ENCODE data around the gene G0S2.

G0S2 gene

GRCh38 chr1:209657918-209658317 lies 17.3 kb upstream of the G0S2 start:
- no peak for TF ChIP-seq ZNF571 (tag by site-specific recombination; IDR thresholded peaks at IDR 0.05)
- TF ChIP-seq GLI2 (tag by site-specific recombination; IDR thresholded peaks at IDR 0.05; ENCODE audit: borderline replicate concordance, low read depth) = no peak
- no peak for TF ChIP-seq ZNF530 (tag by site-specific recombination; IDR thresholded peaks at IDR 0.05; ENCODE audit: low read depth)
- TF ChIP-seq ZNF624 (tag by site-specific recombination; IDR thresholded peaks at IDR 0.05) = no peak
- no peak for TF ChIP-seq ZNF214 (tag by site-specific recombination; IDR thresholded peaks at IDR 0.05; ENCODE audit: borderline replicate concordance)
- TF ChIP-seq ZNF248 (tag by site-specific recombination; IDR thresholded peaks at IDR 0.05) = no peak
- ChIA-PET POLR2A (no interaction called here), CTCF (interaction anchor here (0.6 to 1.7 kb wide), 3 partner anchors 9 to 92 kb away, joined by 3 to 4 read pairs (median 3); no protein-coding TSS in a partner anchor)
- H3K9me3 ChIP-seq (ENCODE audit: control insufficient read depth, insufficient read depth, low read depth, low read length) = no peaks in the 10 kb centered on the region
- H3K36me3 ChIP-seq (ENCODE audit: control insufficient read depth in 2 of 2, insufficient read depth in 1 of 2, low read length in 2 of 2) = no peaks in the 10 kb centered on the region
- H3K27ac ChIP-seq (ENCODE audit: extremely low read depth, low read depth, low read length) = no peak overlapping the region
- no peak overlapping the region for H3K4me3 ChIP-seq (ENCODE audit: low read depth, low read length)
- H3K4me1 ChIP-seq (ENCODE audit: control insufficient read depth, insufficient read depth, low read length) = peaks cover 5% of the 10 kb centered on the region

DNA sequence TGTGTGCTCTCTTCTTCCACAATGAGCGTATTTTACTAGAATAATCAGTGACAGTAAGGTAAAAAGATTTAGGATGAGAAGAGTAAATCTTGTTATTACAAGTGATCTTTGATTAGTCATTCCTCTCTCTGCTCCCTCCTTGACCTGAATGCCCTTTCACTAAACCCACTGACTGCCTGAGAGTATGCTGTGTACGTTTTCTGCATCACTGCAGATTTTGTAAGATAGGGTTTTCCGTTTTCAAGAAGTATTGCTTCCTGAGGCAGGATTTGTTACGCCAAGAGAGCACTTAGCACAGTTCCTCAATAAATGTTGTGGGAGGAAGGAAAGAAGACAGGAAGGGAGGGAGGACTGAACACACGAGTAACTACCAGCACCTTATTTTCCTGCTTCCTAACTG lies 15.3 kb upstream of the G0S2 start:
- no peak for TF ChIP-seq ZNF350 (tag by site-specific recombination; IDR thresholded peaks at IDR 0.05)
- TF ChIP-seq ZNF175 (tag by site-specific recombination; IDR thresholded peaks at IDR 0.05) = no peak
- no peak for TF ChIP-seq ZNF112 (tag by site-specific recombination; IDR thresholded peaks at IDR 0.05)
- CTCF ChIA-PET = no interaction called here
- Histone ChIP-seq H3K27ac (ENCODE audit: extremely low read depth, low read depth, low read length) (no peak overlapping the region), H3K4me1 (ENCODE audit: control insufficient read depth, insufficient read depth, low read length) (no peaks in the 10 kb centered on the region), H3K4me3 (ENCODE audit: low read depth, low read length) (no peak overlapping the region), H3K9me3 (ENCODE audit: control insufficient read depth, insufficient read depth, low read depth, low read length) (no peaks in the 10 kb centered on the region), H3K36me3 (ENCODE audit: control insufficient read depth in 2 of 2, insufficient read depth in 1 of 2, low read length in 2 of 2) (no peaks in the 10 kb centered on the region)
- POLR2A ChIA-PET = no interaction called here

- Histone ChIP-seq H3K4me3 (ENCODE audit: low read depth, low read length) (no peak overlapping the region), H3K9me3 (ENCODE audit: control insufficient read depth, insufficient read depth, low read depth, low read length) (no peaks in the 10 kb centered on the region), H3K27ac (ENCODE audit: extremely low read depth, low read depth, low read length) (no peak overlapping the region), H3K36me3 (ENCODE audit: control insufficient read depth in 2 of 2, insufficient read depth in 1 of 2, low read length in 2 of 2) (no peaks in the 10 kb centered on the region), H3K4me1 (ENCODE audit: control insufficient read depth, insufficient read depth, low read length) (no peaks in the 10 kb centered on the region)
- no peak for TF ChIP-seq ZFP37 (tag by site-specific recombination; IDR thresholded peaks at IDR 0.05)
- TF ChIP-seq ZNF121 (tag by site-specific recombination; IDR thresholded peaks at IDR 0.05) = no peak
- TF ChIP-seq, protein P1, sequence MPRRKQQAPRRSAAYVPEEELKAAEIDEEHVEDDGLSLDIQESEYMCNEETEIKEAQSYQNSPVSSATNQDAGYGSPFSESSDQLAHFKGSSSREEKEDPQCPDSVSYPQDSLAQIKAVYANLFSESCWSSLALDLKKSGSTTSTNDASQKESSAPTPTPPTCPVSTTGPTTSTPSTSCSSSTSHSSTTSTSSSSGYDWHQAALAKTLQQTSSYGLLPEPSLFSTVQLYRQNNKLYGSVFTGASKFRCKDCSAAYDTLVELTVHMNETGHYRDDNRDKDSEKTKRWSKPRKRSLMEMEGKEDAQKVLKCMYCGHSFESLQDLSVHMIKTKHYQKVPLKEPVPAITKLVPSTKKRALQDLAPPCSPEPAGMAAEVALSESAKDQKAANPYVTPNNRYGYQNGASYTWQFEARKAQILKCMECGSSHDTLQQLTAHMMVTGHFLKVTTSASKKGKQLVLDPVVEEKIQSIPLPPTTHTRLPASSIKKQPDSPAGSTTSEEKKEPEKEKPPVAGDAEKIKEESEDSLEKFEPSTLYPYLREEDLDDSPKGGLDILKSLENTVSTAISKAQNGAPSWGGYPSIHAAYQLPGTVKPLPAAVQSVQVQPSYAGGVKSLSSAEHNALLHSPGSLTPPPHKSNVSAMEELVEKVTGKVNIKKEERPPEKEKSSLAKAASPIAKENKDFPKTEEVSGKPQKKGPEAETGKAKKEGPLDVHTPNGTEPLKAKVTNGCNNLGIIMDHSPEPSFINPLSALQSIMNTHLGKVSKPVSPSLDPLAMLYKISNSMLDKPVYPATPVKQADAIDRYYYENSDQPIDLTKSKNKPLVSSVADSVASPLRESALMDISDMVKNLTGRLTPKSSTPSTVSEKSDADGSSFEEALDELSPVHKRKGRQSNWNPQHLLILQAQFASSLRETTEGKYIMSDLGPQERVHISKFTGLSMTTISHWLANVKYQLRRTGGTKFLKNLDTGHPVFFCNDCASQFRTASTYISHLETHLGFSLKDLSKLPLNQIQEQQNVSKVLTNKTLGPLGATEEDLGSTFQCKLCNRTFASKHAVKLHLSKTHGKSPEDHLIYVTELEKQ (tag by site-specific recombination; IDR thresholded peaks at IDR 0.05; ENCODE audit: borderline replicate concordance) = no peak
- TF ChIP-seq ZNF701 (tag by site-specific recombination; IDR thresholded peaks at IDR 0.05) = no peak
- TF ChIP-seq ZNF26 (tag by site-specific recombination; IDR thresholded peaks at IDR 0.05) = no peak
- no peak for TF ChIP-seq SCRT1 (tag by site-specific recombination; IDR thresholded peaks at IDR 0.05; ENCODE audit: borderline replicate concordance)
- no peak for TF ChIP-seq ZNF114 (tag by site-specific recombination; IDR thresholded peaks at IDR 0.05)
- TF ChIP-seq ZNF223 (tag by site-specific recombination; IDR thresholded peaks at IDR 0.05) = no peak
- TF ChIP-seq, protein P2, sequence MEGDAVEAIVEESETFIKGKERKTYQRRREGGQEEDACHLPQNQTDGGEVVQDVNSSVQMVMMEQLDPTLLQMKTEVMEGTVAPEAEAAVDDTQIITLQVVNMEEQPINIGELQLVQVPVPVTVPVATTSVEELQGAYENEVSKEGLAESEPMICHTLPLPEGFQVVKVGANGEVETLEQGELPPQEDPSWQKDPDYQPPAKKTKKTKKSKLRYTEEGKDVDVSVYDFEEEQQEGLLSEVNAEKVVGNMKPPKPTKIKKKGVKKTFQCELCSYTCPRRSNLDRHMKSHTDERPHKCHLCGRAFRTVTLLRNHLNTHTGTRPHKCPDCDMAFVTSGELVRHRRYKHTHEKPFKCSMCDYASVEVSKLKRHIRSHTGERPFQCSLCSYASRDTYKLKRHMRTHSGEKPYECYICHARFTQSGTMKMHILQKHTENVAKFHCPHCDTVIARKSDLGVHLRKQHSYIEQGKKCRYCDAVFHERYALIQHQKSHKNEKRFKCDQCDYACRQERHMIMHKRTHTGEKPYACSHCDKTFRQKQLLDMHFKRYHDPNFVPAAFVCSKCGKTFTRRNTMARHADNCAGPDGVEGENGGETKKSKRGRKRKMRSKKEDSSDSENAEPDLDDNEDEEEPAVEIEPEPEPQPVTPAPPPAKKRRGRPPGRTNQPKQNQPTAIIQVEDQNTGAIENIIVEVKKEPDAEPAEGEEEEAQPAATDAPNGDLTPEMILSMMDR (tag by site-specific recombination; IDR thresholded peaks at IDR 0.05) = no peak
- TF ChIP-seq, protein P3, sequence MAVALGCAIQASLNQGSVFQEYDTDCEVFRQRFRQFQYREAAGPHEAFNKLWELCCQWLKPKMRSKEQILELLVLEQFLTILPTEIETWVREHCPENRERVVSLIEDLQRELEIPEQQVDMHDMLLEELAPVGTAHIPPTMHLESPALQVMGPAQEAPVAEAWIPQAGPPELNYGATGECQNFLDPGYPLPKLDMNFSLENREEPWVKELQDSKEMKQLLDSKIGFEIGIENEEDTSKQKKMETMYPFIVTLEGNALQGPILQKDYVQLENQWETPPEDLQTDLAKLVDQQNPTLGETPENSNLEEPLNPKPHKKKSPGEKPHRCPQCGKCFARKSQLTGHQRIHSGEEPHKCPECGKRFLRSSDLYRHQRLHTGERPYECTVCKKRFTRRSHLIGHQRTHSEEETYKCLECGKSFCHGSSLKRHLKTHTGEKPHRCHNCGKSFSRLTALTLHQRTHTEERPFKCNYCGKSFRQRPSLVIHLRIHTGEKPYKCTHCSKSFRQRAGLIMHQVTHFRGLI (tag by site-specific recombination; IDR thresholded peaks at IDR 0.05) = no peak
- TF ChIP-seq ZNF311 (tag by site-specific recombination; IDR thresholded peaks at IDR 0.05; ENCODE audit: borderline replicate concordance) = no peak
- no peak for TF ChIP-seq ZNF654 (tag by site-specific recombination; IDR thresholded peaks at IDR 0.05; ENCODE audit: low read depth)
- no peak for TF ChIP-seq ZSCAN30 (tag by site-specific recombination; IDR thresholded peaks at IDR 0.05)
- TF ChIP-seq GLIS1 (tag by site-specific recombination; IDR thresholded peaks at IDR 0.05) = no peak
- TF ChIP-seq ZNF174 (tag by site-specific recombination; IDR thresholded peaks at IDR 0.05) = no peak
- ChIA-PET CTCF (interaction anchor here (0.5 kb wide), 1 partner anchor 92 kb away, joined by 4 read pairs; no protein-coding TSS in a partner anchor), POLR2A (interaction anchor here (0.5 kb wide), 1 partner anchor 60 kb away, joined by 3 read pairs; no protein-coding TSS in a partner anchor)
Measured at GRCh38 chr1:209661071-209661470, 14.1 kb upstream of the G0S2 start.
